GM08714 (cell line): ENCODE results near the gene MTIF2.
A peak's percentile ranks its signal among the peaks of the same experiment; 100 is the strongest.
"Not testable (repeated sequence)": the region's sequence is repeated elsewhere in the genome, so short reads cannot be mapped to it uniquely, and the experiment has no call there.

ENCODE experiments used
- H3K4me3 ChIP-seq: fragments of 200-500 bp; sonication (Bioruptor generic); 2 replicates; pipeline ENCODE4 v1.5.1; 2014; ENCODE audit warnings: mild to moderate bottlenecking, low read length, inconsistent platforms
- ZNF274 ChIP-seq: IDR thresholded peaks from 2 replicates; pipeline ENCODE4 v1.6.1; 2012; ENCODE audit warnings: mild to moderate bottlenecking, low read depth, low read length

MTIF2 gene

GRCh38 chr2:55268907-55269644 lies at the start of gene MTIF2:
TSS of gene MTIF2 (minus strand) at chr2:55269231. CDS start at chr2:55263858, 5,373 bp downstream.
- no peak for TF ChIP-seq ZNF274
- peak within 1 kb of the TSS; percentile 86 for H3K4me3 ChIP-seq

GRCh38 chr2:55314985-55315384 lies 46.0 kb upstream of the MTIF2 start:
- H3K4me3 ChIP-seq: no peak overlapping the region
- no peak for TF ChIP-seq ZNF274

GRCh38 chr2:55311444-55311870 lies 42.4 kb upstream of the MTIF2 start:
- no peak for TF ChIP-seq ZNF274
- no peak overlapping the region for H3K4me3 ChIP-seq

DNA sequence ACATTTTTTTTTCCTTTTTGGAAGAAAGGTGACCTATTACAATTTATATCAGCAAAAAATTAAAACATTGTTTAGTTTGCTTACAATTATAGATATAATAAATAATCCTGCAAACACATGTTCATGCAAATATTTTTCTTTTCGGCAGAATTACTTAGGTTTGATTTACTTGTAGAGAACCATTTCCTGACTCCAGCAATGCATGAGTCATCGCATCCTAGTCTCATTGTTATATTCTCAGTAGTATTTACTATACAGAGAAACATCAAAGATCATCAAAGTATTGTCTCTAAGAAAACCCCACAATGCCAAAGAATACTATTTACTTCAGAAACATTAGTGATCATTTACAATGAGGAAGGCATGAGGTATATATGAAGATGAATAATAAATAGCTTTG lies 40.4 kb upstream of the MTIF2 start:
- TF ChIP-seq ZNF274: no peak

DNA sequence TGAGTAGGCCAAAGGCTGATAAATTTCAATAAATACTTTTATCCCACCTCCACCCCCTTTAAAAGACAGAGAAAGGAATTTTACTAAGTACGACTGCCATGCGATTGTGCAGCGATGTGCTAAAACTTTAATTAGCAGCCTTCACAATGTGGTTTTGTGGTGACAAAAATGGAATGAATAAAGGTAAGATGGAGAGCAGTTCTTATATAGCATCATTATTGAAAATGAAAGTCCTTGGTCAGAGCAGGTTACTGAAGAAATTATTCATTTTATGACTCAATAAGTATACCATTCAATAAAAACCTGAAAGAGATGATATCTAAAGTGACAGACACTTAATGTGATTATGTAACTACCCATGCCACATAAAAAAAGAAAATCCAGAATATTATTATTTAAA lies 33.2 kb upstream of the MTIF2 start:
- TF ChIP-seq ZNF274: no peak
- no peak overlapping the region for H3K4me3 ChIP-seq

More for the DNA sequence above, 40.4 kb upstream of the MTIF2 start:
- H3K4me3 ChIP-seq: no peak overlapping the region

GRCh38 chr2:55301277-55301676 lies 32.2 kb upstream of the MTIF2 start:
- H3K4me3 ChIP-seq: no peak overlapping the region
- TF ChIP-seq ZNF274: no peak

DNA sequence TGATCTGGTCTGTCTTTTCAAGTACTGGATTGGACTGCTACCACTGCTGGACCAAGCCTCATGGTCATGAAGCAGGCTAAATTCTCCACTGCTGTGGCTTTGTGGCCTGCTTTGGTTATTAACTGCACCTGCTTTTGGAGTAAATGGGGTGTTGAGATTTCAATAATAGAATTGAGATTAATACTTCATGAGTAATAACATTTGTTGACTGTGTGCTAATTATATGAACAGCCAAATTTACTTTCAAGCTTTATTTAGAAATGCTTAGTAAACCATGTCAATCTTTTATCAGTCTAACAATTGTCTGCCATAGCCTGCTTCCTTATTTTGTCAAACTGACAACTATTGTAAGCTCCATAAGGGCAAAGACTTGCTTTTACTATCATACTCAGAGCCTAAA lies 27.4 kb upstream of the MTIF2 start:
- TF ChIP-seq ZNF274: no peak
- no peak overlapping the region for H3K4me3 ChIP-seq

DNA sequence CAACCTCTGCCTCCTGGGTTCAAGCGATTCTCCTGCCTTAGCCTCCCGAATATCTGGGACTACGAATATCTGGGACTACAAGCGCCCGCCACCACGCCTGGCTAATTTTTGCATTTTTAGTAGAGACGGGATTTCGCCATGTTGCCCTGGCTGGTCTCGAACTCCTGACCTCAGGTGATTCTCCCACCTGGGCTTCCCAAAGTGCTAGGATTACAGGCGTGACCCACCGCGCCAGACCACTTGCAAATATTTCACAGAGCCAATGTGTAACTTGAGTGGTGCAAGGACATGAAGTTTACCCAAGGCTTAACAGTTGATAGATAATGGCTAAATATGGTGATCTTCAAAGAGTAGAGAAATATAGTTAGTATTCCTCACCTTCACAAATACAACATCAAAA lies 14.1 kb upstream of the MTIF2 start:
- no peak for TF ChIP-seq ZNF274

GRCh38 chr2:55282110-55282917 lies 13.3 kb upstream of the MTIF2 start:
- no peak for TF ChIP-seq ZNF274
- H3K4me3 ChIP-seq: peak overlapping the region; percentile 94

More for the DNA sequence above, 14.1 kb upstream of the MTIF2 start:
- H3K4me3 ChIP-seq: peak overlapping the region; percentile 94; the same call in 1 of the 2 replicates

- not testable (repeated sequence) for H3K4me3 ChIP-seq
Measured at GRCh38 chr2:55280851-55281546, 12.0 kb upstream of the MTIF2 start.

DNA sequence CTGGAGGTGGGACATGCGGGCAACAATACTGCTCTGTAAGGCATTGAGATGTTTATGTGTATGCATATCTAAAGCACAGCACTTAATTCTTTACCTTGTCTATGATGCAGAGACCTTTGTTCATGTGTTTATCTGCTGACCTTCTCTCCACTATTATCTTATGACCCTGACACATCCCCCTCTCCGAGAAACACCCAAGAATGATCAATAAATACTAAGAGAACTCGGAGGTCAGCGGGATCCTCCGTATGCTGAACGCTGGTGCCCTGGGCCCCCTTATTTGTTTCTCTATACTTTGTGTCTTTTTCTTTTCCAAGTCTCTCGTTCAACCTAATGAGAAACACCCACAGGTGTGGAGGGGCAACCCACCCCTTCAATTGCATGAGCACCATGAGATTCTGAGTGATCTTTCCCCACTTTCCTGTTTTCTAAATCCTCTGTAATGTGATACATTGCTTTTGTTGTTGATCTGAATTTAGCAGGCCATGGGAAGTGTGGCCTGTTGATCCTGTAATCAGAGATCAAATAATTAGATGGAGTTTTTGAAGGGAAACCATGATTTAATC lies 10.9 kb upstream of the MTIF2 start:
- H3K4me3 ChIP-seq: not testable (repeated sequence)

GRCh38 chr2:55279214-55279835 lies 10.3 kb upstream of the MTIF2 start:
- H3K4me3 ChIP-seq: not testable (repeated sequence)

GRCh38 chr2:55277310-55277709 lies 8.3 kb upstream of the MTIF2 start:
- no peak overlapping the region for H3K4me3 ChIP-seq
- TF ChIP-seq ZNF274: no peak

GRCh38 chr2:55274346-55274745 lies 5.3 kb upstream of the MTIF2 start:
- not testable (repeated sequence) for H3K4me3 ChIP-seq
